ENCODE measurements around the gene HTT. TPM values are rescaled to one million over a fixed set of nuclear protein-coding genes. Genes with fewer than 3 reads are reported as not detected.

Gene HTT
- total RNA-seq, 2 donors from 2014 or later = 37.8 to 97.8 TPM

- intact Hi-C loops (cut with DNase I) = no loop called here
- WGBS = 78% methylated on average over 18 of the region's 18 CpGs
- DNase-seq (ENCODE audit: low spot score) = no peak
- no peak for TF ChIP-seq POLR2A (IDR thresholded peaks at IDR 0.05)
- TF ChIP-seq POLR2AphosphoS5 (IDR thresholded peaks at IDR 0.05) = no peak
- no peak for TF ChIP-seq CTCF (IDR thresholded peaks at IDR 0.05)
- no peaks in the 10 kb centered on the region for H3K36me3 ChIP-seq
- no peaks in the 10 kb centered on the region for H3K27me3 ChIP-seq (replicated peaks; ENCODE audit: insufficient read depth)
- no peaks in the 10 kb centered on the region for H3K9me3 ChIP-seq
- H3K27ac ChIP-seq = no peak overlapping the region
- H3K4me3 ChIP-seq = no peak overlapping the region
- H3K4me1 ChIP-seq (replicated peaks) = no peaks in the 10 kb centered on the region
Measured at GRCh38 chr4:3030566-3031356, 43.7 kb upstream of the HTT start.

- H3K4me1 ChIP-seq (replicated peaks) = no peaks in the 10 kb centered on the region
- intact Hi-C loops (cut with DNase I) = no loop called here
- WGBS = 45% methylated on average over 12 of the region's 12 CpGs
- H3K4me3 ChIP-seq = no peak overlapping the region
- no peaks in the 10 kb centered on the region for H3K36me3 ChIP-seq
- H3K27me3 ChIP-seq (replicated peaks; ENCODE audit: insufficient read depth) = no peaks in the 10 kb centered on the region
- no peaks in the 10 kb centered on the region for H3K9me3 ChIP-seq
- TF ChIP-seq POLR2AphosphoS5 (IDR thresholded peaks at IDR 0.05) (peak; percentile 27), CTCF (IDR thresholded peaks at IDR 0.05) (no peak)
- peak; percentile 75 for DNase-seq (ENCODE audit: low spot score)
- H3K27ac ChIP-seq = no peak overlapping the region
Measured at GRCh38 chr4:3031357-3032082, 43.0 kb upstream of the HTT start.

- no peaks in the 10 kb centered on the region for H3K4me1 ChIP-seq (replicated peaks)
- TF ChIP-seq POLR2AphosphoS5 (IDR thresholded peaks at IDR 0.05) (no peak), CTCF (IDR thresholded peaks at IDR 0.05) (no peak), POLR2A (IDR thresholded peaks at IDR 0.05) (no peak)
- no peak for DNase-seq (ENCODE audit: low spot score)
- no peaks in the 10 kb centered on the region for H3K9me3 ChIP-seq
- H3K36me3 ChIP-seq = no peaks in the 10 kb centered on the region
- H3K27ac ChIP-seq = no peak overlapping the region
- WGBS = 93% methylated on average over 8 of the region's 8 CpGs
- H3K27me3 ChIP-seq (replicated peaks; ENCODE audit: insufficient read depth) = no peaks in the 10 kb centered on the region
- H3K4me3 ChIP-seq = no peak overlapping the region
- intact Hi-C loops (cut with DNase I) = no loop called here
Measured at GRCh38 chr4:3034231-3034630, 40.2 kb upstream of the HTT start.

GRCh38 chr4:3035249-3035648 lies 39.2 kb upstream of the HTT start:
- intact Hi-C loops (cut with DNase I) = loop anchor here (5.0 kb wide), 1 partner anchor 273 kb away; no protein-coding TSS in a partner anchor
- Histone ChIP-seq H3K36me3 (no peaks in the 10 kb centered on the region), H3K9me3 (no peaks in the 10 kb centered on the region), H3K4me1 (replicated peaks) (no peaks in the 10 kb centered on the region), H3K4me3 (no peak overlapping the region), H3K27me3 (replicated peaks; ENCODE audit: insufficient read depth) (no peaks in the 10 kb centered on the region), H3K27ac (no peak overlapping the region)
- 94% methylated on average over 8 of the region's 8 CpGs for WGBS
- DNase-seq (ENCODE audit: low spot score) = no peak
- TF ChIP-seq POLR2AphosphoS5 (IDR thresholded peaks at IDR 0.05) (no peak), POLR2A (IDR thresholded peaks at IDR 0.05) (no peak), CTCF (IDR thresholded peaks at IDR 0.05) (no peak)
